ENCODE data around the gene NOTUM. TPM values are rescaled to one million over a fixed set of nuclear protein-coding genes. Genes with fewer than 3 reads are reported as not detected.

The NOTUM gene
- total RNA-seq, 1 experiment from 2014 or later: not detected

GRCh38 chr17:81921996-81922565 lies 38.9 kb downstream of the NOTUM start:
- ATAC-seq: no peak
- Histone ChIP-seq H4K20me1 (ENCODE audit: low read length) (no peaks in the 10 kb centered on the region), H3K4me2 (ENCODE audit: low read length) (no peak overlapping the region), H3K9me2 (replicated peaks; ENCODE audit: low read length) (no peaks in the 10 kb centered on the region), H3K9me3 (ENCODE audit: low read length) (no peaks in the 10 kb centered on the region), H3K9ac (ENCODE audit: low read length) (no peak overlapping the region), H3K4me1 (ENCODE audit: insufficient read depth, low read length) (peaks cover 44% of the 10 kb centered on the region), H3K36me3 (ENCODE audit: low read depth, low read length) (peaks cover 7% of the 10 kb centered on the region; the same call in 1 of the 2 replicates), H3F3A (ENCODE audit: low read length, unreplicated experiment) (no peaks in the 10 kb centered on the region), H2AFZ (ENCODE audit: low read length) (no peak overlapping the region), H3K79me2 (ENCODE audit: low read length) (peaks cover 85% of the 10 kb centered on the region), H3K4me3 (ENCODE audit: low read length) (no peak overlapping the region), H3K27me3 (ENCODE audit: low read length) (no peaks in the 10 kb centered on the region), H3K27ac (ENCODE audit: low read length) (no peak overlapping the region)
- CTCF ChIA-PET: no interaction called here
- intact Hi-C loops (cut with micrococcal nuclease): no loop called here
- POLR2A ChIA-PET (ENCODE audit: unreplicated experiment): no interaction called here
- BruUV-seq (replicated peaks): no TSS peak
- no peak for DNase-seq
- TF ChIP-seq EZH2phosphoT487 (IDR thresholded peaks at IDR 0.05; ENCODE audit: borderline replicate concordance, low read length) (no peak), CTCF (conservative IDR thresholded peaks at IDR 0.05; ENCODE audit: low read depth, low read length) (no peak)

GRCh38 chr17:81921537-81921862 lies 39.5 kb downstream of the NOTUM start:
- Histone ChIP-seq H3K4me1 (ENCODE audit: insufficient read depth, low read length) (peaks cover 50% of the 10 kb centered on the region), H3K9ac (ENCODE audit: low read length) (no peak overlapping the region), H3K79me2 (ENCODE audit: low read length) (peaks cover 85% of the 10 kb centered on the region), H3F3A (ENCODE audit: low read length, unreplicated experiment) (no peaks in the 10 kb centered on the region), H3K9me3 (ENCODE audit: low read length) (no peaks in the 10 kb centered on the region), H3K4me2 (ENCODE audit: low read length) (no peak overlapping the region), H3K4me3 (ENCODE audit: low read length) (no peak overlapping the region), H2AFZ (ENCODE audit: low read length) (no peak overlapping the region), H3K27ac (ENCODE audit: low read length) (no peak overlapping the region), H3K27me3 (ENCODE audit: low read length) (no peaks in the 10 kb centered on the region), H3K36me3 (ENCODE audit: low read depth, low read length) (peaks cover 7% of the 10 kb centered on the region; the same call in 1 of the 2 replicates), H3K9me2 (replicated peaks; ENCODE audit: low read length) (no peaks in the 10 kb centered on the region), H4K20me1 (ENCODE audit: low read length) (no peaks in the 10 kb centered on the region)
- no TSS peak for BruUV-seq (replicated peaks)
- CTCF ChIA-PET: no interaction called here
- no peak for DNase-seq
- TF ChIP-seq CTCF (conservative IDR thresholded peaks at IDR 0.05; ENCODE audit: low read depth, low read length) (no peak), EZH2phosphoT487 (IDR thresholded peaks at IDR 0.05; ENCODE audit: borderline replicate concordance, low read length) (no peak), EZH2 (IDR thresholded peaks at IDR 0.05; ENCODE audit: low read length, unreplicated experiment) (no peak)
- POLR2A ChIA-PET (ENCODE audit: unreplicated experiment): no interaction called here
- intact Hi-C loops (cut with micrococcal nuclease): no loop called here
- no peak for ATAC-seq

- intact Hi-C loops (cut with micrococcal nuclease): no loop called here
- Histone ChIP-seq H3F3A (ENCODE audit: low read length, unreplicated experiment) (no peaks in the 10 kb centered on the region), H2AFZ (ENCODE audit: low read length) (no peak overlapping the region), H3K27ac (ENCODE audit: low read length) (no peak overlapping the region), H3K27me3 (ENCODE audit: low read length) (no peaks in the 10 kb centered on the region), H3K9ac (ENCODE audit: low read length) (no peak overlapping the region), H3K79me2 (ENCODE audit: low read length) (peaks cover 85% of the 10 kb centered on the region), H4K20me1 (ENCODE audit: low read length) (0 out of 2 replicates have a peak, but pooled peaks cover 4% of the 10 kb centered on the region), H3K36me3 (ENCODE audit: low read depth, low read length) (peaks cover 7% of the 10 kb centered on the region; the same call in 1 of the 2 replicates), H3K4me3 (ENCODE audit: low read length) (no peak overlapping the region), H3K9me3 (ENCODE audit: low read length) (no peaks in the 10 kb centered on the region), H3K4me2 (ENCODE audit: low read length) (no peak overlapping the region), H3K4me1 (ENCODE audit: insufficient read depth, low read length) (peaks cover 52% of the 10 kb centered on the region), H3K9me2 (replicated peaks; ENCODE audit: low read length) (no peaks in the 10 kb centered on the region)
- POLR2A ChIA-PET (ENCODE audit: unreplicated experiment): interaction anchor here (0.5 kb wide), 1 partner anchor 186 kb away, joined by 3 read pairs; no protein-coding TSS in a partner anchor
- DNase-seq (no peak), ATAC-seq (no peak)
- CTCF ChIA-PET: no interaction called here
- TF ChIP-seq EZH2phosphoT487 (IDR thresholded peaks at IDR 0.05; ENCODE audit: borderline replicate concordance, low read length) (no peak), CTCF (conservative IDR thresholded peaks at IDR 0.05; ENCODE audit: low read depth, low read length) (no peak), EZH2 (IDR thresholded peaks at IDR 0.05; ENCODE audit: low read length, unreplicated experiment) (no peak)
- no TSS peak for BruUV-seq (replicated peaks)
Measured at GRCh38 chr17:81920612-81921536, 40.1 kb downstream of the NOTUM start.
